GM19328 (cell line): ENCODE measurements around the gene HSD11B1L.

Experiments used
- ATAC-seq: cut with Tn5 transposase; IDR thresholded peaks from one replicate; pipeline ENCODE4 v1.9.1; 2021; ENCODE audit warnings: mild to moderate bottlenecking, moderate library complexity; ENCODE audit not compliant: unreplicated experiment

Gene HSD11B1L

GRCh38 chr19:5666921-5667610 lies 13.8 kb upstream of the HSD11B1L start:
- no peak for ATAC-seq

DNA sequence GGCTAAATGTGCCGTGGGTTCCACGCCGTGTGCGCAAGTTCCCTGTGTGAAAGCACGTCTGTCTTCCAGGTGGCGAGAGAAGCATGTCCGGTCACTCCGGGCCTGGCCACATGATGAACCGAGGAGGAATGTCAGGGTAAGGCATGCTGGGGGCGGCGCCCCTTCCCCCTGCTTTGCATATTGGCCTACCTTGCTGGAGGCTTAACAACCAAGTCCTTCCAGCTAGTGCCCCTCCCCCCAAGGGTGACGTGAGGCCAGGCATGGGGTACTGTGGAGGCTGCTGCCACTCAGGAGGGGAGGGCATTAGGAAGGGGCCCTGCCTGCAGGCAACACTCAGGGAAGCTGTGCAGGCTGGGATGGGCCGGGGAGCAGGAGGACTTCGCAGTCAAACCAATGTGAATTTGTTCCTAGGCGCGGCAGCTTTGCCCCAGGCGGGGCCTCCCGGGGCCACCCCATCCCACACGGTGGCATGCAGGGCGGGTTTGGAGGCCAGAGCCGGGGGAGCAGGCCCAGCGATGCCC lies 13.0 kb upstream of the HSD11B1L start:
- no peak for ATAC-seq

- no peak for ATAC-seq
Measured at GRCh38 chr19:5669212-5669611, 11.6 kb upstream of the HSD11B1L start.

DNA sequence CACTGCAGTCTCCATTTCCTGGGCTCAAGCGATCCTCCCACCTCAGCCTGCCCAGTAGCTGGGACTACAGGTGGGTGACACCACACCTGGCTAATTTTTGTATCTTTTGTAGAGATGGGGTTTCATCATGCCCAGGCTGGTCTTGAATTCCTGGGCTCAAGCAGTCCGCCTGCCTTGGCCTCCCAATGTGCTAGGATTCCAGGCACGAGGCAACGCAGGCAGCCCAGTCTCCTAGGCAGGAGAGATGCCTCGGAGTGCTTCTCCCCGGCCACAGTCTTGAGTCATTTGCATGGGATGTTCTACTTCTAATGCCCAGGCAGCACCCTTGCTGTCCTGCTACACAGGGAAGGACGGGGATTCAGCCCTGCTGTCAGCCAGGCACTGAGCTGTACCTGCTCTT lies 9.2 kb upstream of the HSD11B1L start:
- ATAC-seq = no peak

DNA sequence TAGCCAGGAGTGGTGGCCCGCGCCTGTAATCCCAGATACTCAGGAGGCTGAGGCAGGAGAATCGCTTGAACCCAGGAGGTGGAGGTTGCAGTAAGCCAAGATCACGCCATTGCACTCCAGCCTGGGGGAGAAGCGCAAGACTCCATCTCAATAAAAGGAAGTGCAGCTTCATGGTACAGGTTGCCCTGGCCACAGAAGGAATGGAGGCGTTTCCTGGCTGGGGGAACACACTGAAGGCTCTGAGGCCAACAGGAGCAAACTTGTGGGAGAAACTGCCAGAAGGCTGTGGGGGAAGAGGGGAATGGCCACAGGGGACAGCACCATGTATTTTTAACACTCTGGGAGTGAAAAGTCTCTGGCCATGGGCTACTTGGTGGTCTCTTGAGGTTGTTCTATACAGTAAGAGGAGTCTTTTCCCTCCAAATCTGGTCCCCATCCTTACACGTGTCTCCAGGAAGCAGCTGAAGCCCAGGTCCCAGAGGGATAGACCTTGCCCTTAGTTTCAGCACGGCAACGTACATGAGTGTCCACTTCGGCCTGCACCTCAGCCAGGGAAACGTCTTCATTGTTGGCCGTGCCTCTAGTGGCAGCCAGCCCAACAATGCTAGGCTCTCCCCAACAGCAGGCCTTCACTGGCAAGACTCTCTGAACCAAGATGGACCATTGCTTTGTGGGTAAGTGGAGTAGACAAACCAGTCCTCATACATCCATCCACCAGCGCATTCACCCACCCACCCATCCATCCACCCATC lies 7.9 kb upstream of the HSD11B1L start:
- ATAC-seq = no peak

DNA sequence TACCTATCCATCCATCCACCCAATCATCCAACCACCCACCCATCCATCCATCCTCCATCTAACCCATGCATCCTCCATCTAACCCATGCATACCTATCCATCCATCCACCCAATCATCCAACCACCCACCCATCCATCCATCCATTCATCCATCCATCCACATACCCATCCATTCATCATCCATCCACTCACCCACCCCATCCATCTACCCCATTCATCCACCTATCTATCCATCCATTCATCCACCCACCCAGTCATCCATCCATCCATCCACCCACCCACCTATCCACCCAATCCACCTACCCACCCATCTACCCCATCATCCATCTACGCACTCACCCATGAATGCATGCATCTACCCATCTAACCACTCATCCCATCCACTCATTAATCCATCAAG lies 7.1 kb upstream of the HSD11B1L start:
- no peak for ATAC-seq

DNA sequence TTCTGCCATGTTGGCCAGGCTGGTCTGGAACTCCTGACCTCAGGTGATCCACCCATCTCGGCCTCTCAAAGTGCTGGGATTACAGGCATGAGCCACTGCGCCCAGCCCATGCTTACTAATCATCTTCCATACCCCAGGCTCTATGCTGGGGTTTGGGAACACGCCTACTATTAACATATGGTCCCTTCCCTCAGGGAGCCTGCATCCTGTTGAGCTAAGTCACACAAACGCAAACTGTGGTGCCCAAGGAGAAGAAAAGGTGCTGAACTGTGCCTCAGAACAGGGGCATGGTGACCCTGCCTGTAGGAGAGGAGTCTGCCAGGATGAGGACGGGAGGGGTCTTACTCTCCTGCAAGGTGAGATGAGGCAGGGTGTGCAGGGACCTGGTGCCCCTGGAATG lies 6.1 kb upstream of the HSD11B1L start:
- ATAC-seq = no peak

GRCh38 chr19:5676105-5676771 lies 4.6 kb upstream of the HSD11B1L start:
- no peak for ATAC-seq

DNA sequence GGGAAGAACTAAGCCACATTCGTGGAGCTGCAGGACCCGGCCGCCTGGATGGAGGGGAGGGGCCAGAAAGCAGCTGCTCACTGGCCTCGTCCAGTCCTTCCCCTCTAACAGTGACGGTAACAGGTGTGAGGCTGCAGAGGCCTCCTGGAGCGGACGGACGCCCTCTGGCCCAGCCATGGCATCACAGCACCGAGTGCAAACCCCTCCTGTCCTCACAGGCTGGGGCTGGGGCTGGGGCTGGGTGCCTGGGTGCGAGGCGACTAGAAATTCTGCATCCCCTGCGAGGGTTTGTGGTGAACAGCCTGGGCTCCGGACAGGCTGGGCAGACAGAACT lies 4.1 kb upstream of the HSD11B1L start:
- no peak for ATAC-seq

DNA sequence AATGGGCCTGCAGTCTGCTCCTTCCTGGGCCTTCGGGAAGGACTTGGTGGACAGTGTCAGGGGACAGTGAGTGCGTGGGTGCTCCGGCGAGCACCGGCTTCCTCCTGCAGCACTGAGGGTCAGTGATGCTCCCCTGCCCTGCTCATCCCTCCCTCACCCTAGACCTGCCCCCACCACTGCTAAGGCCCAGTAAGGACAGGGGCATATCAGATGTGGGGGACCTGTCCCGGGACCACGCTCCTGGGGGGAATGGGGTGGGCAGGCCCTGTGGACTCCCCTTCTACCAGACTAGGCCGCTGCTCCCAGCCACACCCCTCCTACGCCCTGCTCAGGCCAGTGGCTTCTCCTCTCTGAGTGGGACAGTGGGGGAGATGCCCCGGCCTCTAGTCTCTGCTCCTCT lies 3.7 kb upstream of the HSD11B1L start:
- no peak for ATAC-seq

- no peak for ATAC-seq
Measured at GRCh38 chr19:5677580-5677979, 3.2 kb upstream of the HSD11B1L start.

- ATAC-seq = no peak
Measured at GRCh38 chr19:5678071-5678718, 2.6 kb upstream of the HSD11B1L start.

DNA sequence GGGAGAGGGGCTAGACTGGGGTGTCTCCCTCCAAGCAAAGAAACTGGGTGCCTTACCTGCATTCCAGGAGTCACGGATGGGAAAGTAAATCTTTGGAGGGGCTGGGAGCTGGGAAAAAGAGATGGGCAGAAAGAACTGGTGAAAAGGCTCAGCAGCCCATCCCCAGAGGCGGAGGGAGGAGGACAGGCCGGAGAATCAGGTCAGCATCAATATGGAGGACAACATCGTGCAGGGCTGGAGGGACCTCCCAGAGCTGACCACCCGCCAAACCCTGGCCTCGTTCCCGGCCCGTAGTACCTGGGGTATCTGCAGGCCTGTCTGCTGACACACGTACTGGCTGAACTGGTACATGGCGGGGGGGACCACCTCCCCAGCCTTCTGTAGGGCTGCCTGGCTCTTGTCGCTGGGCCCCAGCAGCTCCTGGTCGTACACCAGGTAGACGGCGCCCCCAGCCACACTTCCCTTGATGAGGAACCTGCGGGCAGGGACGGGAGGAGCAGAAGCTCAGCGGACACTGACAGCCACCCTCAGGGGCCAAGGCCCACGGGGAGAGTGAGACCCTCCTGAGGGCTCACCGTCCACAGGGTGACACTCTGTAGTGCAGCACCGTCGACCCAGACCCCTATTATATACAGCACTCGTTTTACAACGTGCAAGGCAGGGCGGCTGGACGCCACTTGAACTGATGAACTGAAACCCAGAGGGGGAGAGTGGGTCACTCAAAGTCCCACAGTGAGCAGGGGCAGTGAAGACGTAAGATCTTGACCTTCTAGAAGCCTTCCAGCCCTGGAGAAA lies 1.3 kb upstream of the HSD11B1L start:
- ATAC-seq = no peak

- no peak for ATAC-seq
Measured at GRCh38 chr19:5680084-5680436, 767 bp upstream of the HSD11B1L start.

DNA sequence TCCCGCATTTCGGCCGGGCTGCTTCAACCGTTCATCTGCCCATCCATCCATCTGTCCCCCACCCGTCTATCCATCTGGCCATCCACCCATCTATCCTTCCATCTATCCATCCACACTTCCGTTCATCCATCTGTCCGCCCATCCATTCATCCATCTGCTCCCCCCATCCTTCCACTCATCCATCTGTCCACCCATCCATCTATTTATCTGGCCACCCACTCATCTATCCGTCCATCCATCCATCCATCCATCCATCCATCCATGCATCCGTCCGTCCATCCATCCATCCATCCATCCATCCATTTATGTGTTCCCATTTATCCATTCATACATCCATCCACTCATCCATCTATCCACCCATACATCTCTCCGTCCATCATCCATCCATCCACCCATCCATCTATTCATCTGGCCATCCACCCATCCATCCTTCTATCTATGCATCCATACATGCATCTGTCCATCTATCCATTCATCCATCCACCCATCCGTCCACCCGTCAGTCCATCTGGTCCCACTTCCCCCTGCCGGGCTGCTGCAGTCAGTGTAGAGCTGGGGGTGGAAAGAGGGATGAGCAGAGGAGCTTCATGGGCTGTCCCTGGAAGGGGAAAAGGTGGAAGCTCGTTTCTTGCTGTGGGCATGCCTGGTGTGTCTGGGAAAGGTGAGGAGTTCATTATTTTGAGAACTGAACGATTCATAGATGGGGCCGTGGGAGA lies 722 bp downstream of the HSD11B1L start:
- no peak for ATAC-seq

- ATAC-seq = no peak
Measured at GRCh38 chr19:5682107-5682482, 1.3 kb downstream of the HSD11B1L start.

DNA sequence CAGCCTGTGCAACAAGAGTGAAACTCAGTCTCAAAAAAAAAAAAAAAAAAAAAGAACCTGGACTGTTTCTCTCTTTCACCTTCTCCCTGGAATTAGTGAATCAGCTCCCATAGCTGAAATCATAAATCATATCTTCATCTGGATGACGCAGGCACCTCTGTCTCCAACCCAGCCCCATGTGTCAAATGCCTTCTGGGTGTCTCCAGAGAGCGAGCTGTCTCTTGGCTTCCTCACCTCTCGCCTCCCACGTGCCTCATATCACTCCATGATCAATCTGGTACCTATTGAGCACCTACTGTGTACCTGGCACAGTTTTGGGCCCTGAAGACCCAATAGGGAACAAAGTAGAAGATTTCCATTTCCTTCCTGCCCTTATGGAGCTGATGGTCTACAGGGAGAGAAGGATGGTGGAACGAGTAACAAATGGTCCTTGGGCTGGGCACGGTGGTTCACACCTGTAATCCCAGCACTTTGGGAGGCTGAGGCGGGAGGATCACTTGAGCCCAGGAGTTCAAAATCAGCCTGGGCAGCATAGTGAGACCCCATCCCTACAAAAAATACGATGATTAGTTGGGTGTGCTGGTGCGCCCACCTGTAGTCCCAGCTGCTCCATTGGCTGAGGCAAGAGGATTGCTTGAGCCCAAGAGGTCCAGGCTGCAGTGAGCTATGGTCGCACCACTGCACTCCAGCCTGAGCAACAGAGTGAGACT lies 2.5 kb downstream of the HSD11B1L start:
- no peak for ATAC-seq

GRCh38 chr19:5684694-5685430 lies 4.0 kb downstream of the HSD11B1L start:
- no peak for ATAC-seq

DNA sequence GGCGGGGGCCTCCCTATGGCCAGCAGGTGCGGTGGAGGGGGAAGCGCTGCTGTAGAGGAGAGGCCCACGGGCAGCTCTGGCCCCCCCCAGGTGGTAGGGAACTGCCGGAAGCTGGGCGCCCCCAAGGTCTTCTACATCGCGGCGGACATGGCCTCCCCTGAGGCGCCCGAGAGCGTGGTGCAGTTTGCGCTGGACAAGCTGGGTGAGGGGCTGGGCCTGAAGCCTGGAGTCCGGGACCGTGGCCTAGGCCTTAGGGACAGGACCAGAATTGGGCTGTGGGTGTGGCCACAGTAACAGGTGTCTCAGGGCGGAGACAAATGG lies 5.5 kb downstream of the HSD11B1L start:
- no peak for ATAC-seq
